ENCODE measurements around the gene PSD. TPM values are rescaled to one million over a fixed set of nuclear protein-coding genes. Genes with fewer than 3 reads are reported as not detected.

The PSD gene
- total RNA-seq, 1 experiment from 2014 or later, result 3.4 TPM

DNA sequence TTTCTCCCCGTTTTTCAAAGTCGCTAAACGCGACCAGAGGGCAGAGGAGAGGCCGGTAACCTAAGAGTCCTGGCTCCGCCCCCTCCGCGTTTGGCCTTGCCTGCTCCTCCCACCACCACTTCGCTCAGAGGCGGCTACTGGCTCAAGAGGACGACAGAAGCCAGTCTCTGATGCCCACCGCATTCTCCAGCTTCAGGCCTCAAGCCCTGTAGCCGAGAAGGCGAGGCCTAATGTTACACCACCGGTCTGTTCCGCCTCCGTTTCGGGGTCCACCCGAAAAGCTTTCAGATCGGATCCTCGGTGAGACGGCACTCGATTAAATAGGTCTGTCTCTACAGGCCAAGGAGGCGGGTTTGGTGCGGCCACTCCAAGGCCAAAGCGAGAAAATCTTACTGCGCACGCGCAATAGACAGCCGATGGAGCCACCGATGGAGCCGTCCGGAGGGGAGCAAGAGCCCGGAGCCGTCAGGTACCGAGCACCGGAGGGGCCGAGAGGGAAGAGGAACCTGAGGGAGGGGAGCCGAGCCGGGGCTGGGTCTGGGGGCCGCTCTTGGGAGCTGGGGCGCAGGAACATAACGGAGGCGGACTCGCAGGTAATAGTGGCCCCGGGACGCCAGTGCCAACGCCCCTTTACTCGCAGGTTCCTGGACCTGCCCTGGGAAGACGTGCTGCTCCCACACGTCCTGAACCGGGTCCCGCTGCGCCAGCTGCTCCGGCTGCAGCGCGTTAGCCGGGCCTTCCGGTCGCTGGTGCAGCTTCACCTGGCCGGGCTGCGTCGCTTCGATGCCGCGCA lies 2.3 kb upstream of the PSD start, which contains the start of gene FBXL15:
Gene FBXL15, plus strand, starts transcription at position 123 of the 793 bp plus-strand sequence. Its CDS starts 294 bp downstream, at position 417.
- no peak within 1 kb of the TSS for H4K8ac ChIP-seq (replicated peaks; ENCODE audit: insufficient read length, low read depth, low read length)
- Mint-ChIP-seq H3K4me1 (peaks cover 16 to 27% of the 10 kb centered on the region in 2 experiments), H3K36me3 (ENCODE audit: insufficient read depth in 1 of 3, low read depth in 3 of 3) (peaks cover 6 to 17% (median 16%) of the 10 kb centered on the region in 3 experiments; a peak in 5 of 7 replicates), H3K9me3 (no peaks in the 10 kb centered on the region; a peak in 1 of 5 replicates), H3K27ac (peak within 1 kb of the TSS; percentile 88 to 99 (median 98); a peak in 6 of 7 replicates), H3K27me3 (ENCODE audit: low read depth) (peaks cover 21% of the 10 kb centered on the region), H3K4me3 (peak within 1 kb of the TSS; percentile 92 to 97)
- H3K4me2 ChIP-seq (ENCODE audit: insufficient read depth, insufficient read length, low read length), result peak within 1 kb of the TSS; percentile 74
- no peak within 1 kb of the TSS for H4K5ac ChIP-seq (ENCODE audit: insufficient read length, low read depth, low read length)
- H3T11ph ChIP-seq (ENCODE audit: low read length), result no peak within 1 kb of the TSS
- H4K20me1 ChIP-seq (ENCODE audit: control insufficient read depth, insufficient read depth, insufficient read length), result no peaks in the 10 kb centered on the region
- no peak within 1 kb of the TSS for H2AK5ac ChIP-seq (ENCODE audit: insufficient read length, low read length)
- H3K79me1 ChIP-seq (ENCODE audit: insufficient read depth, low read depth, low read length, poor library complexity, severe bottlenecking), result no peaks in the 10 kb centered on the region
- H2BK120ac ChIP-seq (ENCODE audit: low read depth, low read length, poor library complexity, severe bottlenecking), result no peak within 1 kb of the TSS
- H3K4ac ChIP-seq (ENCODE audit: low read depth, low read length), result no peak within 1 kb of the TSS
- no CpG with 5 or more reads among the region's 66 CpGs for WGBS (ENCODE audit: extremely low coverage, insufficient read length, low lambda C conversion rate)
- H2AFZ ChIP-seq (ENCODE audit: low read length), result no peak within 1 kb of the TSS
- H3K14ac ChIP-seq (ENCODE audit: insufficient read depth, low read length), result peak within 1 kb of the TSS; percentile 60; the same call in 1 of the 2 replicates
- DNase-seq, result peak; percentile 96
- no peaks in the 10 kb centered on the region for H3K9me3 ChIP-seq (ENCODE audit: control insufficient read depth, low read depth, low read length)
- H2BK20ac ChIP-seq (ENCODE audit: low read depth, low read length, poor library complexity, severe bottlenecking), result no peak within 1 kb of the TSS
- H2BK5ac ChIP-seq (ENCODE audit: insufficient read length, low read length), result no peak within 1 kb of the TSS
- H4K91ac ChIP-seq (ENCODE audit: insufficient read length, low read depth, low read length), result no peak within 1 kb of the TSS
- no peaks in the 10 kb centered on the region for H3K79me2 ChIP-seq (ENCODE audit: insufficient read depth, low read length)
- TF ChIP-seq, protein P1, sequence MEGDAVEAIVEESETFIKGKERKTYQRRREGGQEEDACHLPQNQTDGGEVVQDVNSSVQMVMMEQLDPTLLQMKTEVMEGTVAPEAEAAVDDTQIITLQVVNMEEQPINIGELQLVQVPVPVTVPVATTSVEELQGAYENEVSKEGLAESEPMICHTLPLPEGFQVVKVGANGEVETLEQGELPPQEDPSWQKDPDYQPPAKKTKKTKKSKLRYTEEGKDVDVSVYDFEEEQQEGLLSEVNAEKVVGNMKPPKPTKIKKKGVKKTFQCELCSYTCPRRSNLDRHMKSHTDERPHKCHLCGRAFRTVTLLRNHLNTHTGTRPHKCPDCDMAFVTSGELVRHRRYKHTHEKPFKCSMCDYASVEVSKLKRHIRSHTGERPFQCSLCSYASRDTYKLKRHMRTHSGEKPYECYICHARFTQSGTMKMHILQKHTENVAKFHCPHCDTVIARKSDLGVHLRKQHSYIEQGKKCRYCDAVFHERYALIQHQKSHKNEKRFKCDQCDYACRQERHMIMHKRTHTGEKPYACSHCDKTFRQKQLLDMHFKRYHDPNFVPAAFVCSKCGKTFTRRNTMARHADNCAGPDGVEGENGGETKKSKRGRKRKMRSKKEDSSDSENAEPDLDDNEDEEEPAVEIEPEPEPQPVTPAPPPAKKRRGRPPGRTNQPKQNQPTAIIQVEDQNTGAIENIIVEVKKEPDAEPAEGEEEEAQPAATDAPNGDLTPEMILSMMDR (conservative IDR thresholded peaks at IDR 0.05), result 0 out of 3 replicates have a peak, but pooled peaks have one; percentile 8
- H3K18ac ChIP-seq (ENCODE audit: insufficient read length, low read depth, low read length), result peak within 1 kb of the TSS; percentile 74
- no peak within 1 kb of the TSS for H3K27ac ChIP-seq (ENCODE audit: insufficient read length, low read depth, low read length)
- no peak within 1 kb of the TSS for H3K23ac ChIP-seq (ENCODE audit: insufficient read length, low read depth, low read length)
- H2BK15ac ChIP-seq (ENCODE audit: low read depth, low read length), result no peak within 1 kb of the TSS
- peaks cover 2% of the 10 kb centered on the region; the same call in 1 of the 2 replicates for H3K4me1 ChIP-seq (ENCODE audit: insufficient read depth, low read length)
- H2BK12ac ChIP-seq (ENCODE audit: insufficient read length, low read depth, low read length), result no peak within 1 kb of the TSS
- H3K56ac ChIP-seq (ENCODE audit: insufficient read length, low read depth, low read length), result no peak within 1 kb of the TSS
- no peaks in the 10 kb centered on the region for H3K27me3 ChIP-seq (ENCODE audit: insufficient read depth, low read length)
- peak within 1 kb of the TSS; percentile 64 for H3K9ac ChIP-seq (ENCODE audit: extremely low read depth, insufficient read length, low read length)
- peaks cover 35% of the 10 kb centered on the region for H3K23me2 ChIP-seq (ENCODE audit: insufficient read length, low read depth, low read length, poor library complexity, severe bottlenecking)

Data from H9 (cell line).